Heart left ventricle (tissue), 13 donors: Measurements from ENCODE around the gene DNER.

ENCODE experiments used
- CTCF ChIP-seq, 12 donors: fragments of 200-600 bp; sonication (generic) in 4 of 12; IDR thresholded peaks; one replicate each; pipeline versions ENCODE4 v1.5.0 to v1.8.0; 2018 to 2022; ENCODE audit warnings: antibody characterized with exemption in 12 of 12, mild to moderate bottlenecking in 5 of 12
- POLR2A ChIP-seq, 2 donors: fragments of 450-650 bp; IDR thresholded peaks; one replicate each; pipeline ENCODE4 v1.6.1; 2017; ENCODE audit warnings: antibody characterized with exemption in 2 of 2, mild to moderate bottlenecking in 2 of 2, moderate library complexity in 2 of 2
- donor health status: ischemic (EF 13 %, LVEDD 7.1; RV severe dilation, severe dysfunction).
- donor health status: DM: no; HTN: yes; CAD: no.
- donor health status: DM: no; HTN: no; CAD: no.
- donor health status: ischemic (EF 25% LVEDD 6.9; RV normal size, moderate dysfunction).
- donor health status: ischemic (EF 25% LVEDD 5.7; RV mildly dilated, moderate dysfunction).
- donor health status: ischemic (EF 35%, LVEDD 5.7; RV mildly dilated, moderate dysfunction).
- donor health status: nonischemic (EF 11% LVEDD 7.7; RV severe dilation, severe dysfunction).
- donor health status: DM: yes; HTN: yes; CAD: no.
- donor health status: PGD.
- donor health status: ischemic (EF 29% LVEDD 5.4; RV normal size, mild dysfunction).
- donor health status: nonischemic (EF 23%, LVEDD 6.1; RV moderate dilation, normal function).

DNA sequence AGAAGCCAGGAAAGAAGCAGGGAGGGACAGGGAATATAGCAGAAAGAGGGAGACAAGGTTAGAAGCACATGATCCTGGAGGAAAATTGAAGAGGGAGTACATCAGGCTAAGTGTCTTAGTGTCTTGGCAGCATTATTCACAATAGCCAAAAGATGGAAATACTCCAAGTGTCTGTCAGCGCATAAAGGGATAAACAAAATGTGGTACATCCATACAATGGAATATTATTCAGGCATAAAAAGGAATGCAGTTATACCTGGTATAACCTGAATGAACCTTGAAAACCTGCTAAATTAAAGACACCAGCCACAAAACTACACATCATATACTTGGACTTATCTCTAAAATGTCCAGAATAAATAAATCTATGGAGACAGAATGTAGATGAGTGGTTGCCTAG lies 224.2 kb downstream of the DNER start:
- TF ChIP-seq CTCF (IDR thresholded peaks at IDR 0.05) = no peak
- no peak for TF ChIP-seq POLR2A (IDR thresholded peaks at IDR 0.05)
